ENCODE measurements around the gene NAALADL2.
"Not testable (repeated sequence)": the region's sequence is repeated elsewhere in the genome, so short reads cannot be mapped to it uniquely, and the experiment has no call there.

The NAALADL2 gene

GRCh38 chr3:175608356-175608755 is 749.2 kb downstream of the NAALADL2 start:
- 100% methylated on average over 2 of the region's 5 CpGs for WGBS (ENCODE audit: insufficient coverage)
- Histone ChIP-seq H3K4me3 (ENCODE audit: control insufficient read depth in 1 of 7, extremely low read depth in 1 of 7, insufficient read depth in 4 of 7, low read depth in 2 of 7, low read length in 6 of 7) (no peak overlapping the region), H3K36me3 (ENCODE audit: control insufficient read depth in 4 of 4, insufficient read depth in 4 of 4, low read length in 3 of 4) (no peaks in the 10 kb centered on the region), H3K27ac (ENCODE audit: insufficient read depth in 1 of 2, low read depth in 1 of 2, low read length in 2 of 2, poor library complexity in 1 of 2, severe bottlenecking in 2 of 2) (no peak overlapping the region), H3K4me1 (ENCODE audit: control extremely low read depth in 1 of 4, control insufficient read depth in 4 of 4, insufficient read depth in 4 of 4, low read length in 3 of 4) (no peaks in the 10 kb centered on the region), H3K27me3 (replicated peaks in 2 of 5; ENCODE audit: control insufficient read depth in 4 of 5, insufficient read depth in 5 of 5, low read length in 4 of 5) (no peaks in the 10 kb centered on the region), H3K9me3 (ENCODE audit: control extremely low read depth in 1 of 5, control insufficient read depth in 4 of 5, insufficient read depth in 2 of 5, low read depth in 1 of 5, low read length in 4 of 5) (no peaks in the 10 kb centered on the region)
- POLR2A ChIA-PET, result no interaction called here
- no peak for DNase-seq
- CTCF ChIA-PET, result no interaction called here

- 100% methylated on average over 1 of the region's 2 CpGs for WGBS (ENCODE audit: insufficient coverage)
- Histone ChIP-seq H3K4me1 (ENCODE audit: control extremely low read depth in 1 of 4, control insufficient read depth in 4 of 4, insufficient read depth in 4 of 4, low read length in 3 of 4) (no peaks in the 10 kb centered on the region), H3K4me3 (ENCODE audit: control insufficient read depth in 1 of 7, extremely low read depth in 1 of 7, insufficient read depth in 4 of 7, low read depth in 2 of 7, low read length in 6 of 7) (no peak overlapping the region), H3K27ac (ENCODE audit: insufficient read depth in 1 of 2, low read depth in 1 of 2, low read length in 2 of 2, poor library complexity in 1 of 2, severe bottlenecking in 2 of 2) (no peak overlapping the region), H3K9me3 (ENCODE audit: control extremely low read depth in 1 of 5, control insufficient read depth in 4 of 5, insufficient read depth in 2 of 5, low read depth in 1 of 5, low read length in 4 of 5) (no peaks in the 10 kb centered on the region), H3K27me3 (replicated peaks in 2 of 5; ENCODE audit: control insufficient read depth in 4 of 5, insufficient read depth in 5 of 5, low read length in 4 of 5) (no peaks in the 10 kb centered on the region), H3K36me3 (ENCODE audit: control insufficient read depth in 4 of 4, insufficient read depth in 4 of 4, low read length in 3 of 4) (no peaks in the 10 kb centered on the region)
- no peak for DNase-seq
- POLR2A ChIA-PET, result no interaction called here
- CTCF ChIA-PET, result no interaction called here
These were observed 749.8 kb downstream of the NAALADL2 start for GRCh38 chr3:175608911-175609310.

- ChIA-PET POLR2A (no interaction called here), CTCF (no interaction called here)
- Histone ChIP-seq H3K27me3 (replicated peaks in 2 of 5; ENCODE audit: control insufficient read depth in 4 of 5, insufficient read depth in 5 of 5, low read length in 4 of 5) (no peaks in the 10 kb centered on the region), H3K4me1 (ENCODE audit: control extremely low read depth in 1 of 4, control insufficient read depth in 4 of 4, insufficient read depth in 4 of 4, low read length in 3 of 4) (no peaks in the 10 kb centered on the region), H3K4me3 (ENCODE audit: control insufficient read depth in 1 of 7, extremely low read depth in 1 of 7, insufficient read depth in 4 of 7, low read depth in 2 of 7, low read length in 6 of 7) (no peak overlapping the region), H3K27ac (ENCODE audit: insufficient read depth in 1 of 2, low read depth in 1 of 2, low read length in 2 of 2, poor library complexity in 1 of 2, severe bottlenecking in 2 of 2) (no peak overlapping the region), H3K36me3 (ENCODE audit: control insufficient read depth in 4 of 4, insufficient read depth in 4 of 4, low read length in 3 of 4) (no peaks in the 10 kb centered on the region), H3K9me3 (ENCODE audit: control extremely low read depth in 1 of 5, control insufficient read depth in 4 of 5, insufficient read depth in 2 of 5, low read depth in 1 of 5, low read length in 4 of 5) (no peaks in the 10 kb centered on the region)
- 100% methylated on average over 2 of the region's 6 CpGs for WGBS (ENCODE audit: insufficient coverage)
- DNase-seq, result no peak
These were observed 753.5 kb downstream of the NAALADL2 start for GRCh38 chr3:175612487-175613196.

GRCh38 chr3:175614107-175614506 is 755.0 kb downstream of the NAALADL2 start:
- H3K4me3 ChIP-seq (ENCODE audit: control insufficient read depth in 1 of 7, extremely low read depth in 1 of 7, insufficient read depth in 4 of 7, low read depth in 2 of 7, low read length in 6 of 7); POLR2A ChIA-PET; H3K4me1 ChIP-seq (ENCODE audit: control extremely low read depth in 1 of 4, control insufficient read depth in 4 of 4, insufficient read depth in 4 of 4, low read length in 3 of 4); DNase-seq; H3K27me3 ChIP-seq (replicated peaks in 2 of 5; ENCODE audit: control insufficient read depth in 4 of 5, insufficient read depth in 5 of 5, low read length in 4 of 5); H3K27ac ChIP-seq (ENCODE audit: insufficient read depth in 1 of 2, low read depth in 1 of 2, low read length in 2 of 2, poor library complexity in 1 of 2, severe bottlenecking in 2 of 2); H3K9me3 ChIP-seq (ENCODE audit: control extremely low read depth in 1 of 5, control insufficient read depth in 4 of 5, insufficient read depth in 2 of 5, low read depth in 1 of 5, low read length in 4 of 5); H3K36me3 ChIP-seq (ENCODE audit: control insufficient read depth in 4 of 4, insufficient read depth in 4 of 4, low read length in 3 of 4): not testable (repeated sequence)
- CTCF ChIA-PET, result interaction anchor here (1.3 kb wide), 1 partner anchor 9 kb away, joined by 3 read pairs; no protein-coding TSS in a partner anchor
- 96% methylated on average over 4 of the region's 9 CpGs for WGBS (ENCODE audit: insufficient coverage)

GRCh38 chr3:175617247-175617646 is 758.1 kb downstream of the NAALADL2 start:
- no peaks in the 10 kb centered on the region for H3K27me3 ChIP-seq (replicated peaks in 2 of 5; ENCODE audit: control insufficient read depth in 4 of 5, insufficient read depth in 5 of 5, low read length in 4 of 5)
- H3K9me3 ChIP-seq (ENCODE audit: control extremely low read depth in 1 of 5, control insufficient read depth in 4 of 5, insufficient read depth in 2 of 5, low read depth in 1 of 5, low read length in 4 of 5), result no peaks in the 10 kb centered on the region
- H3K4me3 ChIP-seq (ENCODE audit: control insufficient read depth in 1 of 7, extremely low read depth in 1 of 7, insufficient read depth in 4 of 7, low read depth in 2 of 7, low read length in 6 of 7), result no peak overlapping the region
- no peaks in the 10 kb centered on the region for H3K4me1 ChIP-seq (ENCODE audit: control extremely low read depth in 1 of 4, control insufficient read depth in 4 of 4, insufficient read depth in 4 of 4, low read length in 3 of 4)
- ChIA-PET POLR2A (no interaction called here), CTCF (no interaction called here)
- no peaks in the 10 kb centered on the region for H3K36me3 ChIP-seq (ENCODE audit: control insufficient read depth in 4 of 4, insufficient read depth in 4 of 4, low read length in 3 of 4)
- no peak overlapping the region for H3K27ac ChIP-seq (ENCODE audit: insufficient read depth in 1 of 2, low read depth in 1 of 2, low read length in 2 of 2, poor library complexity in 1 of 2, severe bottlenecking in 2 of 2)
- no peak for DNase-seq
- WGBS (ENCODE audit: insufficient coverage), result 92% methylated on average over 2 of the region's 3 CpGs

GRCh38 chr3:175619369-175619768 is 760.2 kb downstream of the NAALADL2 start:
- Histone ChIP-seq H3K27ac (ENCODE audit: insufficient read depth in 1 of 2, low read depth in 1 of 2, low read length in 2 of 2, poor library complexity in 1 of 2, severe bottlenecking in 2 of 2) (no peak overlapping the region), H3K36me3 (ENCODE audit: control insufficient read depth in 4 of 4, insufficient read depth in 4 of 4, low read length in 3 of 4) (no peaks in the 10 kb centered on the region), H3K4me1 (ENCODE audit: control extremely low read depth in 1 of 4, control insufficient read depth in 4 of 4, insufficient read depth in 4 of 4, low read length in 3 of 4) (no peaks in the 10 kb centered on the region), H3K4me3 (ENCODE audit: control insufficient read depth in 1 of 7, extremely low read depth in 1 of 7, insufficient read depth in 4 of 7, low read depth in 2 of 7, low read length in 6 of 7) (no peak overlapping the region), H3K27me3 (replicated peaks in 2 of 5; ENCODE audit: control insufficient read depth in 4 of 5, insufficient read depth in 5 of 5, low read length in 4 of 5) (no peaks in the 10 kb centered on the region), H3K9me3 (ENCODE audit: control extremely low read depth in 1 of 5, control insufficient read depth in 4 of 5, insufficient read depth in 2 of 5, low read depth in 1 of 5, low read length in 4 of 5) (no peaks in the 10 kb centered on the region)
- WGBS (ENCODE audit: insufficient coverage), result no CpG with 5 or more reads among the region's 1 CpG
- ChIA-PET POLR2A (no interaction called here), CTCF (no interaction called here)
- DNase-seq, result no peak

GRCh38 chr3:175620093-175620492 is 761.0 kb downstream of the NAALADL2 start:
- Histone ChIP-seq H3K9me3 (ENCODE audit: control extremely low read depth in 1 of 5, control insufficient read depth in 4 of 5, insufficient read depth in 2 of 5, low read depth in 1 of 5, low read length in 4 of 5) (no peaks in the 10 kb centered on the region), H3K4me1 (ENCODE audit: control extremely low read depth in 1 of 4, control insufficient read depth in 4 of 4, insufficient read depth in 4 of 4, low read length in 3 of 4) (no peaks in the 10 kb centered on the region), H3K27ac (ENCODE audit: insufficient read depth in 1 of 2, low read depth in 1 of 2, low read length in 2 of 2, poor library complexity in 1 of 2, severe bottlenecking in 2 of 2) (no peak overlapping the region), H3K36me3 (ENCODE audit: control insufficient read depth in 4 of 4, insufficient read depth in 4 of 4, low read length in 3 of 4) (no peaks in the 10 kb centered on the region), H3K4me3 (ENCODE audit: control insufficient read depth in 1 of 7, extremely low read depth in 1 of 7, insufficient read depth in 4 of 7, low read depth in 2 of 7, low read length in 6 of 7) (no peak overlapping the region), H3K27me3 (replicated peaks in 2 of 5; ENCODE audit: control insufficient read depth in 4 of 5, insufficient read depth in 5 of 5, low read length in 4 of 5) (no peaks in the 10 kb centered on the region)
- ChIA-PET CTCF (no interaction called here), POLR2A (no interaction called here)
- no peak for DNase-seq
- WGBS (ENCODE audit: insufficient coverage), result 92% methylated on average over 13 of the region's 13 CpGs

All from common myeloid progenitor, CD34-positive (primary cell).